ENCODE measurements around the gene MYT1. TPM values are rescaled to one million over a fixed set of nuclear protein-coding genes. Genes with fewer than 3 reads are reported as not detected.

The MYT1 gene
- total RNA-seq, 2 donors from 2014 or later: 0.99 TPM; not detected in 1

- H3K27ac ChIP-seq: peak overlapping the region; percentile 62 to 89 (median 82)
- DNase-seq (no peak), ATAC-seq (no peak)
- TF ChIP-seq, protein P1, sequence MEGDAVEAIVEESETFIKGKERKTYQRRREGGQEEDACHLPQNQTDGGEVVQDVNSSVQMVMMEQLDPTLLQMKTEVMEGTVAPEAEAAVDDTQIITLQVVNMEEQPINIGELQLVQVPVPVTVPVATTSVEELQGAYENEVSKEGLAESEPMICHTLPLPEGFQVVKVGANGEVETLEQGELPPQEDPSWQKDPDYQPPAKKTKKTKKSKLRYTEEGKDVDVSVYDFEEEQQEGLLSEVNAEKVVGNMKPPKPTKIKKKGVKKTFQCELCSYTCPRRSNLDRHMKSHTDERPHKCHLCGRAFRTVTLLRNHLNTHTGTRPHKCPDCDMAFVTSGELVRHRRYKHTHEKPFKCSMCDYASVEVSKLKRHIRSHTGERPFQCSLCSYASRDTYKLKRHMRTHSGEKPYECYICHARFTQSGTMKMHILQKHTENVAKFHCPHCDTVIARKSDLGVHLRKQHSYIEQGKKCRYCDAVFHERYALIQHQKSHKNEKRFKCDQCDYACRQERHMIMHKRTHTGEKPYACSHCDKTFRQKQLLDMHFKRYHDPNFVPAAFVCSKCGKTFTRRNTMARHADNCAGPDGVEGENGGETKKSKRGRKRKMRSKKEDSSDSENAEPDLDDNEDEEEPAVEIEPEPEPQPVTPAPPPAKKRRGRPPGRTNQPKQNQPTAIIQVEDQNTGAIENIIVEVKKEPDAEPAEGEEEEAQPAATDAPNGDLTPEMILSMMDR (IDR thresholded peaks at IDR 0.05): no peak
- TF ChIP-seq POLR2A (IDR thresholded peaks at IDR 0.05): no peak
- no peak overlapping the region for H3K4me3 ChIP-seq
- H3K36me3 ChIP-seq (replicated peaks in 1 of 2; ENCODE audit: insufficient read depth in 1 of 2, low read depth in 2 of 2): no peaks in the 10 kb centered on the region
- 40 to 45% methylated on average over 8 of the region's 8 CpGs for WGBS, 2 donors
- intact Hi-C loops (cut with DNase I): no loop called here
- H3K27me3 ChIP-seq: no peaks in the 10 kb centered on the region
- no peaks in the 10 kb centered on the region for H3K9me3 ChIP-seq
- H3K4me1 ChIP-seq: peaks cover 16% of the 10 kb centered on the region
These were observed 25.7 kb downstream of the MYT1 start for GRCh38 chr20:64189986-64190385.

GRCh38 chr20:64191002-64191401, 26.8 kb downstream of the MYT1 start:
- Histone ChIP-seq H3K4me3 (no peak overlapping the region), H3K4me1 (peaks cover 16% of the 10 kb centered on the region), H3K27ac (peak overlapping the region in 3 of 4 donors; percentile 79 to 89 (median 86)), H3K36me3 (replicated peaks in 1 of 2; ENCODE audit: insufficient read depth in 1 of 2, low read depth in 2 of 2) (no peaks in the 10 kb centered on the region), H3K27me3 (no peaks in the 10 kb centered on the region), H3K9me3 (no peaks in the 10 kb centered on the region)
- DNase-seq: no peak
- no peak for ATAC-seq
- intact Hi-C loops (cut with DNase I): no loop called here
- TF ChIP-seq, protein P1 (IDR thresholded peaks at IDR 0.05): no peak
- TF ChIP-seq POLR2A (IDR thresholded peaks at IDR 0.05): no peak
- 68 to 80% methylated on average over 4 of the region's 4 CpGs for WGBS, 2 donors

GRCh38 chr20:64192406-64192805, 28.2 kb downstream of the MYT1 start:
- Histone ChIP-seq H3K27ac (no peak overlapping the region), H3K27me3 (no peaks in the 10 kb centered on the region), H3K36me3 (replicated peaks in 1 of 2; ENCODE audit: insufficient read depth in 1 of 2, low read depth in 2 of 2) (no peaks in the 10 kb centered on the region), H3K4me1 (peaks cover 16% of the 10 kb centered on the region), H3K4me3 (no peak overlapping the region), H3K9me3 (no peaks in the 10 kb centered on the region)
- intact Hi-C loops (cut with DNase I): no loop called here
- DNase-seq: no peak
- TF ChIP-seq, protein P1 (IDR thresholded peaks at IDR 0.05): no peak
- no peak for TF ChIP-seq POLR2A (IDR thresholded peaks at IDR 0.05)
- ATAC-seq: no peak
- 52% methylated on average over 9 of the region's 9 CpGs; no CpG with 5 or more reads in 1 of the 2 donors for WGBS, 2 donors

DNA sequence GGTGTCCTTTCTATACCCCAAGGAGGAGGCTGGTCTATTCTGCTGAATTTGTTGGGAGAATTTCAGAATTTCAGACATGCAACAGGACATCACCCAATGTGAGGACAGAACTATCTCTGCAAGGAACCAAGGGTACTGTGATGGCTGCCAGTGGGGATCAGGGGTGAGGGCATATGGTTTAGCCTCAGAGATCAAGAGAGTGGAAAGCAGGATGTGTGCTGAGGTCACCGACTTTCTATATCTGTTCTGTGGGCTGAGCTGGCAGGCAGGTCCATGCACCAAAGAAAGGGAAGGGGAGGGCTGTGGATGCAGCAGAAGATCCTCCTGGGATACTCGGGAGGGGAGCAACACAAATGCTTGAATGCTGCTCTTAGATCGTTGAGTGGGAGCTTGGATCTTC, 28.8 kb downstream of the MYT1 start:
- no peak for TF ChIP-seq POLR2A (IDR thresholded peaks at IDR 0.05)
- TF ChIP-seq, protein P1 (IDR thresholded peaks at IDR 0.05): no peak
- 56 to 65% methylated on average over 3 of the region's 3 CpGs for WGBS, 2 donors
- DNase-seq: no peak
- Histone ChIP-seq H3K4me3 (no peak overlapping the region), H3K27ac (no peak overlapping the region), H3K27me3 (no peaks in the 10 kb centered on the region), H3K9me3 (no peaks in the 10 kb centered on the region), H3K36me3 (replicated peaks in 1 of 2; ENCODE audit: insufficient read depth in 1 of 2, low read depth in 2 of 2) (no peaks in the 10 kb centered on the region), H3K4me1 (peaks cover 16% of the 10 kb centered on the region)
- no peak for ATAC-seq
- intact Hi-C loops (cut with DNase I): no loop called here

DNA sequence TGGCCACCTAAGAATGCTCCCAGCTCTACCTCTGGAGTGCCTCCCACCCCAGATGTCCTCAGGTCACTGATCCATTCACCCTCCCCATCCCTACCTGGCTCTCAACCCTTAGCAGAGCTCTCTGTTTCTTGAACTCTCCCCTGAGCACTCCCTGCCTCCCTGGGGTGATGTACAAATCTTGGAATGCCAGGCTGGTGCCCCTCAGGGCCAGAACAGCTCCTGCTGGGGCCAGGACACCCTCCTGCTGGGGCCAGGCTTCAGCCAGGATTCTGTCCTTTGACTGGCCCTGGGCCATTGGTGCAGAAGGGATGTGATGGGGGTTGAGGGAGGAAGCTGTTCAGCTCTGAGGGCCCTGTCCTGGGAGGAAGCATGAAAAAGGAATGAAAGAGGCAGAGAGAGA, 30.0 kb downstream of the MYT1 start:
- no peaks in the 10 kb centered on the region for H3K27me3 ChIP-seq
- H3K36me3 ChIP-seq (replicated peaks in 1 of 2; ENCODE audit: insufficient read depth in 1 of 2, low read depth in 2 of 2): no peaks in the 10 kb centered on the region
- intact Hi-C loops (cut with DNase I): no loop called here
- H3K9me3 ChIP-seq: no peaks in the 10 kb centered on the region
- ATAC-seq (no peak), DNase-seq (no peak)
- H3K4me3 ChIP-seq: no peak overlapping the region
- peaks cover 8% of the 10 kb centered on the region for H3K4me1 ChIP-seq
- no peak for TF ChIP-seq POLR2A (IDR thresholded peaks at IDR 0.05)
- TF ChIP-seq, protein P1 (IDR thresholded peaks at IDR 0.05): no peak
- H3K27ac ChIP-seq: no peak overlapping the region
